ENCODE data around the gene GFPT1. TPM values are rescaled to one million over a fixed set of nuclear protein-coding genes. Genes with fewer than 3 reads are reported as not detected.
A peak's percentile ranks its signal among the peaks of the same experiment; 100 is the strongest.

GFPT1 gene
- total RNA-seq, 1 experiment from 2014 or later: 25.6 TPM

- Histone ChIP-seq H3K27me3 (ENCODE audit: control insufficient read depth, insufficient read depth, low read length) (no peaks in the 10 kb centered on the region), H3K36me3 (replicated peaks; ENCODE audit: control insufficient read depth, insufficient read depth, low read length) (no peaks in the 10 kb centered on the region), H3K4me3 (ENCODE audit: insufficient read depth, low read depth, low read length) (no peak overlapping the region)
- DNase-seq: no peak
Measured at GRCh38 chr2:69390471-69390870, 3.4 kb upstream of the GFPT1 start.

- no peaks in the 10 kb centered on the region for H3K36me3 ChIP-seq (replicated peaks; ENCODE audit: control insufficient read depth, insufficient read depth, low read length)
- H3K4me3 ChIP-seq (ENCODE audit: insufficient read depth, low read depth, low read length): no peak overlapping the region
- DNase-seq: no peak
- H3K27me3 ChIP-seq (ENCODE audit: control insufficient read depth, insufficient read depth, low read length): no peaks in the 10 kb centered on the region
Measured at GRCh38 chr2:69390001-69390400, 3.0 kb upstream of the GFPT1 start.

GRCh38 chr2:69389271-69389670 lies 2.2 kb upstream of the GFPT1 start:
- no peak overlapping the region for H3K4me3 ChIP-seq (ENCODE audit: insufficient read depth, low read depth, low read length)
- no peaks in the 10 kb centered on the region for H3K27me3 ChIP-seq (ENCODE audit: control insufficient read depth, insufficient read depth, low read length)
- no peaks in the 10 kb centered on the region for H3K36me3 ChIP-seq (replicated peaks; ENCODE audit: control insufficient read depth, insufficient read depth, low read length)
- no peak for DNase-seq

GRCh38 chr2:69387770-69388481 lies 899 bp upstream of the GFPT1 start:
- Histone ChIP-seq H3K27me3 (ENCODE audit: control insufficient read depth, insufficient read depth, low read length) (no peaks in the 10 kb centered on the region), H3K36me3 (replicated peaks; ENCODE audit: control insufficient read depth, insufficient read depth, low read length) (no peaks in the 10 kb centered on the region), H3K4me3 (ENCODE audit: insufficient read depth, low read depth, low read length) (peak overlapping the region; percentile 74)
- DNase-seq: peak; percentile 25

- DNase-seq: no peak
- Histone ChIP-seq H3K36me3 (replicated peaks; ENCODE audit: control insufficient read depth, insufficient read depth, low read length) (no peaks in the 10 kb centered on the region), H3K27me3 (ENCODE audit: control insufficient read depth, insufficient read depth, low read length) (no peaks in the 10 kb centered on the region), H3K4me3 (ENCODE audit: insufficient read depth, low read depth, low read length) (peak overlapping the region; percentile 74)
Measured at GRCh38 chr2:69386360-69386759, 667 bp downstream of the GFPT1 start.

GRCh38 chr2:69385443-69386151 lies 1.4 kb downstream of the GFPT1 start:
- DNase-seq: no peak
- no peaks in the 10 kb centered on the region for H3K27me3 ChIP-seq (ENCODE audit: control insufficient read depth, insufficient read depth, low read length)
- H3K36me3 ChIP-seq (replicated peaks; ENCODE audit: control insufficient read depth, insufficient read depth, low read length): no peaks in the 10 kb centered on the region
- H3K4me3 ChIP-seq (ENCODE audit: insufficient read depth, low read depth, low read length): no peak overlapping the region

- Histone ChIP-seq H3K36me3 (replicated peaks; ENCODE audit: control insufficient read depth, insufficient read depth, low read length) (no peaks in the 10 kb centered on the region), H3K4me3 (ENCODE audit: insufficient read depth, low read depth, low read length) (no peak overlapping the region), H3K27me3 (ENCODE audit: control insufficient read depth, insufficient read depth, low read length) (no peaks in the 10 kb centered on the region)
- no peak for DNase-seq
Measured at GRCh38 chr2:69384618-69385081, 2.4 kb downstream of the GFPT1 start.

- H3K36me3 ChIP-seq (replicated peaks; ENCODE audit: control insufficient read depth, insufficient read depth, low read length): no peaks in the 10 kb centered on the region
- no peak for DNase-seq
- H3K27me3 ChIP-seq (ENCODE audit: control insufficient read depth, insufficient read depth, low read length): no peaks in the 10 kb centered on the region
- no peak overlapping the region for H3K4me3 ChIP-seq (ENCODE audit: insufficient read depth, low read depth, low read length)
Measured at GRCh38 chr2:69383176-69383812, 3.7 kb downstream of the GFPT1 start.

- no peak overlapping the region for H3K4me3 ChIP-seq (ENCODE audit: insufficient read depth, low read depth, low read length)
- H3K27me3 ChIP-seq (ENCODE audit: control insufficient read depth, insufficient read depth, low read length): no peaks in the 10 kb centered on the region
- H3K36me3 ChIP-seq (replicated peaks; ENCODE audit: control insufficient read depth, insufficient read depth, low read length): no peaks in the 10 kb centered on the region; the same call in 1 of the 2 replicates
- no peak for DNase-seq
Measured at GRCh38 chr2:69382547-69382946, 4.5 kb downstream of the GFPT1 start.

GRCh38 chr2:69381337-69381737 lies 5.7 kb downstream of the GFPT1 start:
- no peak for DNase-seq
- no peaks in the 10 kb centered on the region; the same call in 1 of the 2 replicates for H3K36me3 ChIP-seq (replicated peaks; ENCODE audit: control insufficient read depth, insufficient read depth, low read length)
- no peaks in the 10 kb centered on the region for H3K27me3 ChIP-seq (ENCODE audit: control insufficient read depth, insufficient read depth, low read length)
- H3K4me3 ChIP-seq (ENCODE audit: insufficient read depth, low read depth, low read length): no peak overlapping the region

- no peak for DNase-seq
- Histone ChIP-seq H3K36me3 (replicated peaks; ENCODE audit: control insufficient read depth, insufficient read depth, low read length) (no peaks in the 10 kb centered on the region; the same call in 1 of the 2 replicates), H3K27me3 (ENCODE audit: control insufficient read depth, insufficient read depth, low read length) (no peaks in the 10 kb centered on the region), H3K4me3 (ENCODE audit: insufficient read depth, low read depth, low read length) (no peak overlapping the region)
Measured at GRCh38 chr2:69380072-69380917, 6.7 kb downstream of the GFPT1 start.

- H3K27me3 ChIP-seq (ENCODE audit: control insufficient read depth, insufficient read depth, low read length): no peaks in the 10 kb centered on the region
- DNase-seq: no peak
- H3K4me3 ChIP-seq (ENCODE audit: insufficient read depth, low read depth, low read length): no peak overlapping the region
- peaks cover 4% of the 10 kb centered on the region; the same call in 1 of the 2 replicates for H3K36me3 ChIP-seq (replicated peaks; ENCODE audit: control insufficient read depth, insufficient read depth, low read length)
Measured at GRCh38 chr2:69376403-69376802, 10.6 kb downstream of the GFPT1 start.

- Histone ChIP-seq H3K27me3 (ENCODE audit: control insufficient read depth, insufficient read depth, low read length) (no peaks in the 10 kb centered on the region), H3K4me3 (ENCODE audit: insufficient read depth, low read depth, low read length) (no peak overlapping the region), H3K36me3 (replicated peaks; ENCODE audit: control insufficient read depth, insufficient read depth, low read length) (peaks cover 4% of the 10 kb centered on the region)
- peak; percentile 64 for DNase-seq
Measured at GRCh38 chr2:69375494-69376353, 11.3 kb downstream of the GFPT1 start.
